ENCODE data around the gene ERVK3-1. TPM values are rescaled to one million over a fixed set of nuclear protein-coding genes. Genes with fewer than 3 reads are reported as not detected.

The ERVK3-1 gene
- total and polyA plus RNA-seq, 3 experiments from 2014 or later: 84.6 to 102 (median 100) TPM

DNA sequence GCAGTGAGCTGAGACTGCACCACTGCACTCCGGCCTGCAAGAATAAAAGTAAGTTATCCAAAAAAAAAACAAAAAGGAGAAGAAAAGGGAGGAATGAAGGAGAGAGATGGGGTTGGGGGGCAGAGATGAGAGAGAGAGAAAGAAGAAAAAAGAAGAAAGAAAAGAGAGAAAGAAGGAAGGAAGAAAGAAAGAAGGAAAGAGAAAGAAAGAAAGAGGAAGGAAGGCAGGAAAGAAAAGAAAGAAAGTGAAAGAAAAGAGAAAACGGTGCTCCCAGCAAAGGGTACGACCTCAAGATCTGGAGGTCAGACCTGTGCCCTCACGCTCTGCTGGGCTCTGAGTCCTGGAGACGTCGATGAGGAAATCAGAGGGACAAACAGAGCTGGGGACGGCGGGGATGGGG, 44.4 kb downstream of the ERVK3-1 start:
- Mint-ChIP-seq H3K27ac (peak overlapping the region in 1 of 8 donors; percentile 73), H3K4me3 (peak overlapping the region in 3 of 7 donors; percentile 54 to 78 (median 54))
- H3K4me3 ChIP-seq (ENCODE audit: low read length): no peak overlapping the region

GRCh38 chr19:58350001-58350861, 45.1 kb downstream of the ERVK3-1 start:
- peak overlapping the region in 3 of 7 donors; percentile 27 to 54 (median 32) for H3K4me3 Mint-ChIP-seq
- no peak overlapping the region for H3K27ac Mint-ChIP-seq
- H3K9me3 ChIP-seq (ENCODE audit: low read length): no peaks in the 10 kb centered on the region
- ChIA-PET CTCF (no interaction called here), POLR2A (no interaction called here)
- no peaks in the 10 kb centered on the region for H3K36me3 ChIP-seq (ENCODE audit: insufficient read depth, low read length)
- H3K4me1 Mint-ChIP-seq: peaks cover 28 to 44% (median 32%) of the 10 kb centered on the region in 3 donors
- H3K27me3 ChIP-seq (ENCODE audit: insufficient read depth, low read length, poor library complexity, severe bottlenecking): no peaks in the 10 kb centered on the region
- H3K4me3 ChIP-seq (ENCODE audit: low read length): no peak overlapping the region
- peaks cover 0 to 2% of the 10 kb centered on the region in 2 donors for H3K27me3 Mint-ChIP-seq
- H3K4me1 ChIP-seq (ENCODE audit: insufficient read depth, low read length): peaks cover 19% of the 10 kb centered on the region
- H3K27ac ChIP-seq (ENCODE audit: low read depth, low read length): no peak overlapping the region
- peaks cover 0 to 2% (median 0%) of the 10 kb centered on the region in 5 donors for H3K9me3 Mint-ChIP-seq
- H3K36me3 Mint-ChIP-seq: peaks cover 0 to 15% (median 5%) of the 10 kb centered on the region in 3 donors
- no peak for DNase-seq

More for the DNA sequence above, 44.4 kb downstream of the ERVK3-1 start:
- Histone ChIP-seq H3K36me3 (ENCODE audit: insufficient read depth, low read length) (no peaks in the 10 kb centered on the region), H3K4me1 (ENCODE audit: insufficient read depth, low read length) (peaks cover 19% of the 10 kb centered on the region), H3K27ac (ENCODE audit: low read depth, low read length) (no peak overlapping the region), H3K9me3 (ENCODE audit: low read length) (no peaks in the 10 kb centered on the region), H3K27me3 (ENCODE audit: insufficient read depth, low read length, poor library complexity, severe bottlenecking) (no peaks in the 10 kb centered on the region)
- Mint-ChIP-seq H3K4me1 (peaks cover 27 to 40% (median 32%) of the 10 kb centered on the region in 3 donors), H3K9me3 (peaks cover 0 to 2% (median 0%) of the 10 kb centered on the region in 5 donors), H3K27me3 (peaks cover 0 to 2% of the 10 kb centered on the region in 2 donors), H3K36me3 (peaks cover 0 to 15% (median 5%) of the 10 kb centered on the region in 3 donors)
- CTCF ChIA-PET: no interaction called here
- DNase-seq: no peak
- POLR2A ChIA-PET: interaction anchor here (1.8 kb wide), 1 partner anchor 13 kb away, joined by 5 read pairs; the partner anchor contains the start of gene ZNF497

DNA sequence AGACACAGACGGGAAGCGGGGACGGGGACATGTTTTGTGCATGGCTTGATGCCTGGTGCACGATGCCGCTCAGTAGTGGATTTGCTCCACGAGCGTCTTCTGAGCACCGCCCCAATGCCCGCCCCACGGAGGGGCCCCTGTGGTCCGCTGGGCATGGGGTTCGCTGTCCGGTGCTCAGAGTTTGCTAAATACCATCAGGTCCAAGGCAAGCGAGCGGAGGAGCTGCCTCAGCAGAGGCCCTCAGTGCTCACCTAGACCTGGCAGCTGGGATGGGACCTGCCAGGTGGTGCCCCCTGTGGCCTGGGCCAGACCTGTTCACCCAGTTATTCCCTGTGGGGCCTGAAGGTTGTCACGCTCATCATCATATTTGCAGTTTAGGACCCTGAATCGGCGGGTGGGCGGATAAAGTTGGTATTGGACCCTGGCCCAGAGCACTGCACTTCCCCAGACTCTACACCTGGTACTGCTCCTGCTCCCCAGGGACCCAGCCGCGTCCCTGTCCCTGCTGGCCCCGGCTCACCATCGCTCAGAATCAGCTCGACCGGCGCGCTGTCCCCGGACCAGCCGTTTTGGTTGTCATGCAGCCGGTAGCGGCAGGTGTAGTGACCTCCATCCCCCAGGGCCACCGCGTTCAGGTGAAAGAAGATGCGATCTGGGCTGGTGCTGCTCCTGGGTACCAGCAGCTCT, 45.8 kb downstream of the ERVK3-1 start:
- Mint-ChIP-seq H3K4me1 (peaks cover 24 to 45% (median 26%) of the 10 kb centered on the region in 3 donors), H3K4me3 (peak overlapping the region in 2 of 7 donors; percentile 27 to 48), H3K36me3 (peaks cover 0 to 15% (median 5%) of the 10 kb centered on the region in 3 donors), H3K27me3 (peaks cover 0 to 2% of the 10 kb centered on the region in 2 donors), H3K27ac (no peak overlapping the region), H3K9me3 (peaks cover 0 to 2% (median 0%) of the 10 kb centered on the region in 5 donors)
- DNase-seq: no peak
- no peak overlapping the region for H3K27ac ChIP-seq (ENCODE audit: low read depth, low read length)
- H3K36me3 ChIP-seq (ENCODE audit: insufficient read depth, low read length): no peaks in the 10 kb centered on the region
- H3K4me3 ChIP-seq (ENCODE audit: low read length): no peak overlapping the region
- ChIA-PET CTCF (no interaction called here), POLR2A (interaction anchor here (0.6 kb wide), 1 partner anchor 627 kb away, joined by 3 read pairs; no protein-coding TSS in a partner anchor)
- H3K9me3 ChIP-seq (ENCODE audit: low read length): no peaks in the 10 kb centered on the region
- peaks cover 19% of the 10 kb centered on the region for H3K4me1 ChIP-seq (ENCODE audit: insufficient read depth, low read length)
- H3K27me3 ChIP-seq (ENCODE audit: insufficient read depth, low read length, poor library complexity, severe bottlenecking): no peaks in the 10 kb centered on the region

GRCh38 chr19:58351558-58351878, 46.3 kb downstream of the ERVK3-1 start:
- Mint-ChIP-seq H3K27me3 (peaks cover 0 to 2% of the 10 kb centered on the region in 2 donors), H3K4me3 (peak overlapping the region in 1 of 7 donors; percentile 48), H3K27ac (no peak overlapping the region), H3K9me3 (peaks cover 0 to 2% (median 0%) of the 10 kb centered on the region in 5 donors), H3K36me3 (peaks cover 0 to 15% (median 5%) of the 10 kb centered on the region in 3 donors), H3K4me1 (peaks cover 22 to 46% (median 29%) of the 10 kb centered on the region in 3 donors)
- Histone ChIP-seq H3K27ac (ENCODE audit: low read depth, low read length) (no peak overlapping the region), H3K4me1 (ENCODE audit: insufficient read depth, low read length) (peaks cover 19% of the 10 kb centered on the region), H3K9me3 (ENCODE audit: low read length) (no peaks in the 10 kb centered on the region), H3K36me3 (ENCODE audit: insufficient read depth, low read length) (no peaks in the 10 kb centered on the region), H3K4me3 (ENCODE audit: low read length) (no peak overlapping the region), H3K27me3 (ENCODE audit: insufficient read depth, low read length, poor library complexity, severe bottlenecking) (no peaks in the 10 kb centered on the region)
- DNase-seq: no peak
- POLR2A ChIA-PET: interaction anchor here (0.6 kb wide), 1 partner anchor 627 kb away, joined by 3 read pairs; no protein-coding TSS in a partner anchor
- CTCF ChIA-PET: no interaction called here

GRCh38 chr19:58351990-58352755, 47.0 kb downstream of the ERVK3-1 start:
- CTCF ChIA-PET: no interaction called here
- H3K36me3 ChIP-seq (ENCODE audit: insufficient read depth, low read length): no peaks in the 10 kb centered on the region
- H3K27ac ChIP-seq (ENCODE audit: low read depth, low read length): no peak overlapping the region
- H3K4me3 Mint-ChIP-seq: peak overlapping the region in 1 of 7 donors; percentile 9
- no peaks in the 10 kb centered on the region for H3K27me3 ChIP-seq (ENCODE audit: insufficient read depth, low read length, poor library complexity, severe bottlenecking)
- peaks cover 17% of the 10 kb centered on the region for H3K4me1 ChIP-seq (ENCODE audit: insufficient read depth, low read length)
- H3K27me3 Mint-ChIP-seq: peaks cover 0 to 2% of the 10 kb centered on the region in 2 donors
- peaks cover 0 to 15% (median 5%) of the 10 kb centered on the region in 3 donors for H3K36me3 Mint-ChIP-seq
- POLR2A ChIA-PET: no interaction called here
- peaks cover 19 to 48% (median 26%) of the 10 kb centered on the region in 3 donors for H3K4me1 Mint-ChIP-seq
- no peaks in the 10 kb centered on the region for H3K9me3 ChIP-seq (ENCODE audit: low read length)
- H3K4me3 ChIP-seq (ENCODE audit: low read length): no peak overlapping the region
- no peak for DNase-seq
- peaks cover 0 to 2% (median 0%) of the 10 kb centered on the region in 5 donors for H3K9me3 Mint-ChIP-seq
- H3K27ac Mint-ChIP-seq: peak overlapping the region in 2 of 8 donors; percentile 4 to 12

DNA sequence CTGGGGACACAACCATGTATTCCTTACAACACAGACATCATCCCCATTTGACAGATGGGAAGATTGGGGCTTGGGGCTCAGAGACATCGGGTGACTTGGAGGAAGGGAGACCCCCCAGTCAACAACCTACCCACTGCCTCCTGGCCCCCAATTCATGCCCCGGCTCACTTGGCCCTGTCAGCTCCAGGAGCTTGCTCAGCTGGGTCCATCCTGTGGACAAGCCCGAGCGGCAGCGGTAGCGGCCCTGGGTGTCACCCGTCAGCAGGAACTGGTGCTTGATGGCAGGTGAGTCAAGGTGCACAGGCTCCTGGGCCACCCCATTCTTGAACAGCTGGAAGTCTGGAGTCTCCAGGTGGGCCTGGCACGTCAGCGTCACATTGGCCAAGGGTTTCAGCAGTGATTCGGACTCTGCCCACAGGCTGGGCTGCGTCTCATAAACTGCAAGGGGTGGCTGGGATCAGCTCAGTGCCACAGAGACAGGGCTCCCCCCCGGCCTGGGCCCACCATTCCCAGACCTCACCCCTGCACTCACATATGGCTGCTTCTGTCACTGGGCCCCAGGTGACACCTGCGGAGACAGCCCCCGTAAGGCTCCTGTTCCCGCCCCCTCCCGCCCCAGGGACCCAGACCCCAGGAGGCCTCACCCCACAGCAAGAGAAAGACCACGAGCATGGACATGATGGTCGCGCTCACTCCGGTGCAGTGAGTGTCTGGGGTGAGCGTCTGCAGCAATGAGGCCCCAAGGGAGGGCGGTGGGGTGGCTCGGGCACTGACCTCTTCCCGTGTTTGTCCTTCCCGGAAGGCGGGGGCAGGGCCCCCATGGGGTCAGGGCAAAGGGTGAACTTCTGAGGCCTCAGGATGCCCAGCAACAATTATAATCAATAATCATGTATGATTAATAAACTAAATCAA, 47.8 kb downstream of the ERVK3-1 start, which contains the start of gene A1BG:
A1BG (minus strand) TSS at position 733 of the 912 bp plus-strand sequence; CDS start at position 678, 55 bp downstream.
- H3K4me3 ChIP-seq (ENCODE audit: low read length): no peak within 1 kb of the TSS
- no peaks in the 10 kb centered on the region for H3K27me3 ChIP-seq (ENCODE audit: insufficient read depth, low read length, poor library complexity, severe bottlenecking)
- H3K4me1 Mint-ChIP-seq: peaks cover 14 to 51% (median 25%) of the 10 kb centered on the region in 3 donors
- peaks cover 0 to 2% of the 10 kb centered on the region in 2 donors for H3K27me3 Mint-ChIP-seq
- CTCF ChIA-PET: no interaction called here
- peaks cover 18% of the 10 kb centered on the region for H3K4me1 ChIP-seq (ENCODE audit: insufficient read depth, low read length)
- H3K9me3 Mint-ChIP-seq: peaks cover 0 to 2% (median 0%) of the 10 kb centered on the region in 5 donors
- H3K36me3 Mint-ChIP-seq: peaks cover 0 to 13% (median 5%) of the 10 kb centered on the region in 3 donors
- H3K4me3 Mint-ChIP-seq: peak within 1 kb of the TSS in 3 of 7 donors; percentile 2 to 73 (median 9)
- peak within 1 kb of the TSS in 2 of 8 donors; percentile 4 to 12 for H3K27ac Mint-ChIP-seq
- DNase-seq: peak in 1 of 5 donors; percentile 44
- POLR2A ChIA-PET: no interaction called here
- no peaks in the 10 kb centered on the region for H3K9me3 ChIP-seq (ENCODE audit: low read length)
- H3K27ac ChIP-seq (ENCODE audit: low read depth, low read length): no peak within 1 kb of the TSS
- H3K36me3 ChIP-seq (ENCODE audit: insufficient read depth, low read length): no peaks in the 10 kb centered on the region
